GM19372 (cell line): ENCODE data around the gene ATP6V0B.

Experiments used
- ATAC-seq: cut with Tn5 transposase; IDR thresholded peaks from one replicate; pipeline ENCODE4 v1.9.1; 2021; ENCODE audit warnings: mild to moderate bottlenecking, low read depth, moderate library complexity; ENCODE audit not compliant: unreplicated experiment

Gene ATP6V0B

DNA sequence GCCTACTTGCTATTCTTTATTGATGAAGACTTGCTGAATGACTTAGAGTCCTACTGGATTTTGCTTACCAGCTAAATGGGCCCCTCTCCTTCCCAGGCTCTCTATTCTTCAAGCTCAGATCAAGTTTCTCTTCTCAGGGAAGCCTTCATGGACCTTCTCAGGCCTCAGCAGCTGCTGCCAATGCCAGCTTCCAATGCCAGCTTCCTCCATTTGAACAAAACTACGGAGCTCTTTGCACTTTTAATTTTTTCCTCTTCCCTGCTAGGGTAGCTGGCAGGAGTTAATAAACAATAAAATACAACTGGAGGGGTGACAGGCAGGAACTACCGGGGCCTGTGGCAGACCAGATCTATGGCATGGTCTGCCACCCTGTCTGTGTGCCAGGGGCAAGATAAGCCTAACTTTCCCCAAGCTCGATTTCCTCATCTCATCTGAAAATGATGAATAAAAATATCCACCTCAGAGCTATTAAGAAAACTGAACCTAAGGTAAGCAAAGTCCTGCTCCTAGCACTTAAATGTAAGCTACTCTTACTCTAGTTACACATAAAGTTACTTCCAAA lies 29.0 kb upstream of the ATP6V0B start:
- ATAC-seq: no peak

DNA sequence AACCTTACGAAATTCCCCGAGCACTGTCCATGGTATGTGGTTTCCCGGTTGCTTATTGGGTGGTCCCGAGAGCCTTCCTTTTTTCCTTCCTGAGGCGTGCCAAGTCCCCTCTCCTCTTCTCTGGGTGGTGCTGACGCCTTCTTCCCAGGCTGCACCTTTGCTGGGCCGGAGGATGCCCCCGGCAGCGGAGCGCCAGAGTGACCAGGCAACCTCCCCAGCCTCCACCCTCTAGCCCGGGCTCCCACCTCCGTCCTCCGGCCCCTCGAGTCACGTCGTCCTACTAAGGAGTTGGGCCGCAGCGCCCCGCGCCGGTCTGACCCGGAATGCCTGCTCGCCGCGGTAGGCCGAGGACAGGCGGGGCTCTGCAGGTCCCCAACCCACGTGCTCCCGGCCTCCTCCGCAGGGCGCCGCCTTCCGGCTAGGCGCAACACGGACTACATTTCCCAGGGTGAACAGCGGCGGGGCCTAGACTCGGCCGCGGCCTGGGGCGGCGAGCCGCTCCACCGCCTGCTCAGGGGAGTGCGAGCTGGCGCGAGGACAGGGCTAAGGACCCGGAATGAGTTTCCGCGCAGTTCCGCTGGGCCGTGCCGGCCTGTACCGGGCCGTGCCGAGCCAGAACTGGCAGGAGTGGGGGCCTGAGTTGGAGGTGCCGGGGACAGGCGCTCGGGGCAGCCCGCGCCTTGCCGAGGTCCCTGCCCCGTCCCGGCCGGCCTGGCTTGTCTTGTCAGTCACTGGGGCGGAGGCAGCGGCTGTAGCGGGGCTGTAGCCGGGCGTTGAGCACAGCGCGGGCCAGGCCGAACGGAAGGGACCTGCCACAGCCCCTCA lies 28.3 kb upstream of the ATP6V0B start, which contains the start of gene IPO13:
Gene IPO13 (plus strand): TSS at position 715 of the 825 bp plus-strand sequence. CDS start 651 bp downstream, outside the sequence.
- peak; percentile 93 for ATAC-seq

DNA sequence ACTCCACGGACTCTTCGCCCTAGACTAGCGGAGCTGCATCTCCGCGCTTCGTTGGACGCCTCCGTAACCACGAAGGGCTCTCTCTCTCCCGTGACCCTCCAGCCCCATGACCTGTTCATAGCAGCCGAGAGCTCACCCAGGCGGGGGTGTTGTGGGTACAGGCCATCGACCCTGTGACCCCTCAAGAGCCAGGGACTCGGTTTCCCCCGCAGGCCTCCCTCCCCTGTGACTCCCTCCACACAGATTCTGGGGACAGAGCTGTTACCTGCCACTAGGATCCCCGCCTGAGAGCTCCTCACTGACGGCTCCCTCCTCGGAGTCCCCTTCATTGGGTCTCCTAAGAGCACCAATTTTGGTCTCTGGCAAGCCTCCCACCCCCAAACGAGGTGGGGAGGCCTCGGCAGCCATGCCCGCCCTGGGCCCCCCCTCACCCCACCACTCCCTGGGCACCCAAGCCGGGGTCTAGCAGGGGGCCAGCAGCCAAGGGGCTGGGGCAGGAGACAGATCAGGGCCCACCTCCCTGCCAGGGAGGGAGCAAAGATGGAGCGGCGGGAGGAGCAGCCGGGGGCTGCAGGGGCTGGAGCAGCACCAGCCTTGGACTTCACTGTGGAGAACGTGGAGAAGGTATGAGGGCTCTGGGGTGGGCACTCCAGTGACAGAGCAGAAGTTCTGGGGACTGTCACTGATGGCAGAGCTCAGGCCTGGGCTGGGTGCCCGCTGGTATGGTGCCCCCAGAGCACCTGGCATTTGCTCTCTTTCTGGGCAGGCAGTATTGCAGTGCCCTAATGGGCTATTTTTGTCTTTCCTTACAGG lies 27.5 kb upstream of the ATP6V0B start:
- ATAC-seq: no peak

DNA sequence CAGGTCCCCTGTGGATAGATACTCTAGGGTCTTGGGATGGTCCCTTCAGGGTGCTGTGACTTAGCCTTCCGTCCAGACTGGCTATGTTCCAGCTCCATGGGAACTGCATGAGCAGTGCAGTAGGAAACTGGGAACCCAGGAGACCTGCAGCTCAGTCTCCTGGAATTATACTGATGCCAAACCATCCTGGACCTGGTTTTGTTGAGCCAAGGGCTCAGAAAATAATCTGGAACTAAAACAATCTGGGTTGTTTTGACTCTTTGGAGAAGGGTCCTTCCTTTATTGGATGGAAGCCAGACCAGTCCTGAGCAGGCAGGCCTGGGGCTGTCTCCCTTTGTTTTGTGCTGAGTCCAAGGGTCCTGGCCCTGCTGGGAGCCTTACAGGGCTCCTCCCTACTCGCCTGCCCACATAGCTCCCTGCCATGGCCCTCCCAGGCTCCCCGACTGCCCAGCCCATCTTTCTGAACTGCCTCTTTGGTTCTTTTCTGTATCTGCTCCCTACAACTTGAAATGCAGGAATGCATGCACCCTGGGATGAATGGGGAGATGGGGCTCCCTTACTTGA lies 26.8 kb upstream of the ATP6V0B start:
- no peak for ATAC-seq

DNA sequence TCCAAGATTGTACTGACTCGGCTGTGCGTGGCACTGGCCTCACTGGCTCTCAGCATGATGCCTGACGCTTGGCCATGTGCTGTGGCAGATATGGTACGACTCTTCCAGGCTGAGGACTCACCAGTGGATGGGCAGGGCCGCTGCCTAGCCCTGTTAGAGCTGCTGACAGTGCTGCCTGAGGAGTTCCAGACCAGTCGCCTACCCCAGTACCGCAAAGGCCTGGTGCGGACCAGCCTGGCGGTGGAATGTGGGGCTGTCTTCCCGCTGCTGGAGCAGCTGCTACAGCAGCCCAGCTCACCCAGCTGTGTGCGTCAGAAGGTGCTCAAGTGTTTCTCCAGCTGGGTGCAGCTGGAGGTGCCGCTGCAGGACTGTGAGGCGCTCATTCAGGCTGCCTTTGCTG lies 25.1 kb upstream of the ATP6V0B start:
- ATAC-seq: no peak

DNA sequence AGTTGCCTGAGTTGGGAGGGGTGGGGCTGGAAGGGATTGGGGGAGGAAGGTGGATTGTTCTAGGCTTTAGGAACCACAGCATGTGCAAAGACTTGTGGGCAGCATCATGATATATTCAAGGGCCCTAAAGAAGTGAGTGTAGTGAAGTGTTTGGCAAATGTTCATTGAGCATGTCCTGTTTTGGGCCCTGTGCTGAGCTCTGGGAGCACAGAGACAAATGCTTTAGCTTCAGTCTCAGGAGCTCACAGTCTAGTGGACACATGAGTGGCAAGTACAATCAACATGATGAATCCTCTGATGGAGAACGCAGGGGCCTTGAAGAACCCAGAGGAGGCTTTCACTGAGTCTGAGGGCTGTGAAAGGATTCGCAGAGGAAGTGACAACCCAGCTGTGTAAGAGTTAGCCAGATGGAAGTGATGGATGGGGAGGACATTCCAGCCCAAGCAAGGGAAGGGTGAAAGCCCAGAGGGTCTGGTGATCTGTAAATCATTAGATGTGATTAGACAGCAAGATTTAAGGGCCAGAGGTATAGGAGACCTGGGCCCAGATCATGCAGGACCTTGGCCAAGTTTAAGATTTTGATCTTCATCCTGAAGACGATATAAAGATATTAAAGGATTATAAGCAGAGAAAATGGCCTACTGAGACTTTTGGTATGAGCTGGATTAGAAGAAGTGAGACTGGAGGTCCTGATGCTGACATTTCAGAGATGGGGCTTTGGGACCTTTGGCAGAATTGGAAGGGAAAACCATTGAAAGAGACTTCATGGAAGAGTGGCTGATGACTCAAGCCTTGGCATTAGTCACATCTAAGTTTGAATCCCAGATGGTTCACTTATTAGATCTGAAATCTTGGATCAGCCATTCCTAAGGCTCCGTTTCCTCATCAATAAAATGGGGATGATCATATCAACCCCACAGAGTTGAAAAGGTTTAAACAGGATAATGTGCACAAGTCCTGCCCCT lies 23.5 kb upstream of the ATP6V0B start:
- no peak for ATAC-seq

DNA sequence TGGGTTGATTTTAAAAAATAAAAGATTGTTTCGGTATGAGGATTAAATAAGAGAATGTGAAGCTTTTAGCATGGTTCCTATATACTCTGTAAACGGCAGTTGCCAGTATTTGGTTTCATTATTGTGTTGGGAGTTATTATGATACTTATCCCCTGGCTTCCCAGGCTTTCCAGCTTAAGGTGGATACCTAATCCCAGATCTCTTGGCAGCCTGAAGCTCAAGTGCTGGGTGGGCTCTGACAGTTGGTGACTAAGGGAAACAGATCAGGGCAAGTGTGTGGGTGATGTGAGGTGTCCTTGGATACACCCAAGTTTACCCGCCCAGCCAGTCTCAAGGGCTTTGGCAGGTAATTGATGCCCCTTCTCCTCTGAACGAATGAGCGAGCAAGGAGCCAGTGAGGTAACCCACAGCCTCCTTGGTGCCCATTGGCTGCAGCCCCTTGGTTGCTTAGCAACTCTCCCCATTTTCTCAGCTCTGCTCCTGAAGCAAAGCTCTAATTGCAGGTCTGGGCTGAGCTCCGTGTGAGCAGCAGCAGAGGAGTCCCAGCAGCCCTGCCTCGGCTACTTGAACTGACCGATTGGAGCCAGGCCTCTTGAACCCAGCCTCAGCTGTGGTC lies 21.9 kb upstream of the ATP6V0B start:
- no peak for ATAC-seq

DNA sequence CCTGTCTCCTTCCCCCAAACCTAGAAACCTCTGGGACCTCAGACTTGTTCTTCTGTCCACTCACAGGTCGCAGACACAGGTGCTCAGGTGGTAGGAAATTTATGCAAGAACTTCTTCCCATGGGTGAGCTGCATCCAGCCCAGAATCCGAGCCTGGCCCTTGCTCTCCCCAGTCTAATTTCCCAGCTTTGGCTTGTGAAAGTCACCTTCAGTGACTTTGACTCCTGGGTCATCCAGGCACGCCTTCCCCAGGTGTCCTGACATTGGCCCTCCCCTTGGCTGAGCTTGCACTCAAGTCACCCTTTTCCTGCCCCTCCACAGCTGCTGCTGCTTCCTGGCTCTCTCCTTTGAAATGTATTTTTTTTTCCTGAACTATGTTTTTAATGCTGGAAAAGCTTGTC lies 21.4 kb upstream of the ATP6V0B start:
- ATAC-seq: no peak

DNA sequence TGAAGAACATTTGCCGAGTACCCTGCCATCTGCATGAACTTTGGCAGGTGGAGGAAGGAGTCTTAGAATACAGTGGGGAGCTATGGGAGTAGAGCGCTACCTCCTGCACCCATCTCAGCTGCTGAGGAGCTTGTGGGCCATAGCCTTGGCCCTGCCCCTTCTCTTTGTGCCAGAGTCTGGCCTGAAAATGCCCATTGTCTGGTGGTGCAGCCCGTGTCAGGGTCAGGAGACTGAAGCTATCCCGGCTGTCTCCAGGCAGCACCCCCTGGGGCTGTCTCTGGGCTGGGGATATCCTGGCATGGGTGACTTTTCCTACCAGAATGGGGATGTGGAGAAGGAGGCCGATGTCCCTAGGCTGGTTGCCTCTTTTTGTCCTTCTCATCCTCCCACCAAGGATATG lies 20.7 kb upstream of the ATP6V0B start:
- no peak for ATAC-seq

DNA sequence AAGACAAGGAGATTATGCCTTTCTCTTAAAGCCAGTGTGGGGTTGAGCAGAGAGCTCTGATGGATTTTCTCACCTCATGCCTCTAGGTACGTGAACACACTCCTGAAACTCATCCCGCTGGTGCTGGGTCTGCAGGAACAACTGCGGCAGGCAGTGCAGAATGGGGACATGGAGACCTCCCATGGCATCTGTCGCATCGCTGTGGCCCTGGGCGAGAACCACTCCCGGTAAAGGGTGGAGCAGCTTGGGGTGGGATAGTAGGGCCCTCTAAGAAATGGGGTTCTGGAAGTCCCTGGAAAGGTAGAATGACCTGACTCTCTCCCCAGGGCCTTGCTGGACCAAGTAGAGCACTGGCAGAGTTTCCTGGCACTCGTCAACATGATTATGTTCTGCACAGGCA lies 18.5 kb upstream of the ATP6V0B start:
- no peak for ATAC-seq

DNA sequence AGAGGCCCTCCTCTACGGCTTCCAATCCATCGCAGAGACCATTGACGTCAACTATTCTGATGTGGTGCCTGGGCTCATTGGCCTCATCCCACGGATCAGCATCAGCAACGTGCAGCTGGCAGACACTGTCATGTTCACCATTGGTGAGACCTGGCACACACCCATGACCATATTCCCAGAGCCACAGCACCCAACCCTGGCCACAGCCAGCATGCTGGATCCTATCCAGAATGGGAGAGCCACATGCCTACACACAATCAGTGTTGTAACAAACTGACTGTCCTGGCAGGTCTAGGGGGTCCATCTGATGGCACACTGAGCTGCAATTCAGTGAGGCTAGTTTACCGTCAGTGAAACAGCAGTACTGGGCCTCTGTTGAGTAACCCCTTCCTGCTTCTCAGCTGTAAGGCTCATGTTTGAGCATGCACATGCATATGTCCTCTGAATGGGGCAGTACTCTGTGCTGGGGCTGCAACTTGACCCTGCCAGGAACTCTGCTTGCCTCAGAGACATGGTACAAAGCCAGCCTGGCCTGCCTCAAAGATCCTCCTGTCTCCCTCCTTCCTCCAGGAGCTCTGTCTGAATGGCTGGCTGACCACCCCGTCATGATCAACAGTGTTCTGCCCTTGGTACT lies 17.2 kb upstream of the ATP6V0B start:
- no peak for ATAC-seq

DNA sequence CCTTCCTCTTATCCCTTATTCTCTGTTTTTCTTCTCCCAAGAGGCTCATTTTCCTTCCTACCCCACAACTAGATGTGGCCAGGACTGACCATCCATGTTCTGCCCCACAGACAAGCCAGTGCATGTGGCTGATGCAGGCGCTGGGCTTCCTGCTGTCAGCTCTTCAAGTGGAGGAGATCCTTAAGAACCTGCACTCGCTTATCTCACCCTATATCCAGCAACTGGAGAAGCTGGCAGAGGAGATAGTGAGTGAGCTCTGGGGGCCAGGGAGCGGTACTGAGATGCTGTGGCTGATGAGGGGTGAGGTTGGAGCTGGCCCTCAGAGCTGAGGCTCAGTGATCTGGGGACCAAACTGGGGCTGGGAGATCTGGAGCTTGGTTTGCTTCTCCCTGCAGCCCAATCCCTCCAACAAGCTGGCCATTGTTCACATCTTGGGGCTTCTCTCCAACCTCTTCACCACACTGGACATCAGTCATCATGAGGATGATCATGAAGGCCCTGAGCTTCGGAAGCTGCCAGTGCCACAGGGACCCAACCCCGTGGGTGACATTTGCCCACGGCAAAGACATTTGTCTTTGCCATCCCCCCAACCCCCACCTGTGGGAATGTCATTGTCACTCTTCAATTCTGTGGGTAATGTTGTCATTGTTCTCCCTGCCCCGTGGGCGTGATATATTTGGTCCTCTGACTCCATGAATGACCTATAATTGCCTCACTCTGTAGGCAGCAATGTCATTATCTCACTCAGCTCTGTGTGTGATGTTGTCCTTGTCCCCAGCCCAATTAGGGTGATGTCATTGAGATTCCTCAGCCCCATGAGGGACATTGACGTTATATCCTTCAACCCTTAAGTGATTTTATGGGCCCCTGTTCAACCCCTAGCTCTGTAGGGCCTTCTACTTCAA lies 16.2 kb upstream of the ATP6V0B start:
- no peak for ATAC-seq

DNA sequence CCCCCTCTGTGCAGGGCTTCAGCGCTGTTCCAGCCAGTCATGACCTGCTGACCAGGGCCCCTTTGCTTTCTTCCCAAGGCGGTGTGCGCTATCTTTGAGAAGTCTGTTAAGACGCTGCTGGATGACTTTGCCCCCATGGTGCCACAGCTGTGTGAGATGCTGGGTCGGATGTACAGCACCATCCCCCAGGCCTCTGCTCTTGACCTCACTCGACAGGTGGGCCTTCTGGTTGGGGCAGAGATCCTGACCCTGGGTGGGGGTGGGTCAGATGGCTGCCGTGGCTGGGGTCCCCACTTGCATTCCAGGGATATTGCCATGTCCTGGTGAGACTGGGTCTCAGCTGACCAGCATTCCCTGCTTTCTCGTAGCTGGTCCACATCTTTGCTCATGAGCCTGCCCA lies 14.0 kb upstream of the ATP6V0B start:
- no peak for ATAC-seq

DNA sequence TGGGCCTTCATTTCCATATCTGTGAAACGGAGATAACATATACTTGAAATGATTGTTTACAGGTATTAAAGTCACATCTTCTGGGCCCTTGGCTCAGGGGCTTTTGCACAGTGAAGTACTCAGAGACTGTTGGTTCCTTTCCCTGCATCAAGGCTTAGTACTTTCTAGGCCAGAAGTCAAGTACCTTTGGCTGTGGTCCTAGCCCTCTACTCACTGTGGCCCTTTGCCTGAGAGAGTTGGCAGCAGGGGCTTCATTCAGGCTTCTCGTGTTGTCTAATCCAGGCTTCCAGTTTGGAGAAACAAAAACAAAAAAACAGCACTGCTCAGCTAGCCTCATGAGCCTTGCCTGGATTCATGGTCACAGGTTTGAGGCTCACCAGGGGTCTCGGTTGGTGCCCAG lies 13.1 kb upstream of the ATP6V0B start:
- ATAC-seq: no peak

DNA sequence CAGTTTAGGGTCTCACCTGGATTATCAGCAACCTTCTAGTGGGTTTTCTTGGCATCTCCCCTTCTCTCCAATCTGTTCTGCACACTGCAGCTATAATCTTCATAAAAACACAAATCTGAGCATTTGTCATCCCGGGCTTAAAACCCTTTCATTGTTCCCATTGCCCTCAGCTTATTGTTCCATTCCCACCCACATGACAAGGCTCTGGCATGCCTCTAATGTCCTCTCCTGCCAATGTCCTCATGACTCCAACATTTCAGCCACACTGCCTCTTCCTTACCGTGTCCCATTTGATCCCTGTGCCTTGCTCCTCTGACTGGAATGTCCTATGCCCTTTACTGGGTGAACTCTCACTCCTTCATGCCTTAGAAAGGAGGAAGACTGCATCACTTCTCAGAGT lies 12.4 kb upstream of the ATP6V0B start:
- ATAC-seq: no peak

DNA sequence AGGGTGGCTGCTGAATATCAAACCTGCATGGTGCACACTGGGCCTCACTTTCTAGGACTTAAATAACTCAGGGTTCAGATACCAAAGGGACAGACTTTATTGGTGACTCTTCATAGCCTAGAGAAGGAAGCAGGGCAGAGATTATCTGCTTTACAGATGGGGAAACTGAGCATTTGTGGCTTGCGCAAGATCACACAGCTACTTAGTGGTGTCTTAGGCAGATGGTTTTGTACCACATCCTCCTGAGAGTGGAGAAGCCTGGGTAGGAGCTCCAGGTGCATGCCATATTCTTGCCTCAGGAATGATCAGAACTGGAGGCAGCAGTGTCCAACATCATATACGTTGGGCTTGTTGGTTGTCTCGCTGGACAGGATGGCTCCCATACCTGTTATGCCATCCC lies 11.8 kb upstream of the ATP6V0B start:
- ATAC-seq: no peak

DNA sequence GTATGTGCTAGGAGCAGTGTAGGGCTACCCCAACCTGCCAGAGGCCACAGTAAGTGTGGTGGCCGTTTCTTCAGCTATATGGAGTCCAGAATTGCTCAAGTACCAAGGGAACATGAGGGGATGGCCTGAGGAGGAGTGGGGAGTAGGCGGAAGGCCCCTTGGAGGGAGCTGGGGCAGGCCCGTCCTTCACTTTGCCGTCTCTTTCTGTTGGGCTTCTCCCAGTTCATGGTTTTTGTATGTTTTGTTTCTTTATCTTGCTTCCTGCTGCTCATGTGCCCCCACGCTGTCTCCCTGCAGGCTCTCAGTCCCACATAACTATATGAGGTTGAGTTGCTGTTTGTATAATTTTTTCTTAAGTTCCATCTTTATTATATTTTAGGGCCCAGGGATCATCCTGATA lies 10.9 kb upstream of the ATP6V0B start:
- no peak for ATAC-seq

DNA sequence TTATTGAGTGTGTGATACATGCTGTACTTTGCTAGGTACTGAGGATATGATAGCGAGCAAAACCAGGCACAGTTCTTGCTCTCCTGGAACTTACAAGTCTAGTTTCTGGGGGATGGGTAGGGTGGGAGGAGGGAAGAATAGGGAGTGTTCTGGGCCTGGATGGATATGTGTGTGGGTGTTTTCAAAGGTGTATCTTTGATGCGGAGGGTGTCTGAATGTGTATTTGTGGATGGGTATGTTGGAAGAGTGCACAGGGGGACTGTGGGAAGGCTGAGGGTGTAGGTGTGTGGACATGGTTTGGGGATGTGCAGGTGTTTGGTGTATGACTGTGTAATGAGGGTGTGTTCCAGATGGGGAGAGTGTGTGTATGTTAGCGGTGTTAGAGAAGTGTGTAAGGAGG lies 9.4 kb upstream of the ATP6V0B start:
- no peak for ATAC-seq
